Stimulated activated naive CD8-positive, alpha-beta T cell treated with anti-CD3 and anti-CD28 coated beads, Interleukin-15, Interleukin-2, amounts not matched to agents 100 ng/mL and 50 ng/mL, for 24 hours (primary cell): ENCODE results near the gene S1PR5.

Source experiments
- H3K27ac Mint-ChIP-seq: one replicate; pipeline ENCODE4 v1.8.0; 2021; ENCODE audit warnings: mild to moderate bottlenecking, mixed read lengths
- H3K27me3 Mint-ChIP-seq: one replicate; pipeline ENCODE4 v1.8.0; 2021; ENCODE audit warnings: mixed read lengths
- H3K36me3 Mint-ChIP-seq: one replicate; pipeline ENCODE4 v1.8.0; 2021; ENCODE audit warnings: low read depth, mixed read lengths
- H3K4me1 Mint-ChIP-seq: one replicate; pipeline ENCODE4 v1.8.0; 2021; ENCODE audit warnings: low read depth, mixed read lengths
- H3K4me3 Mint-ChIP-seq: one replicate; pipeline ENCODE4 v1.8.0; 2021; ENCODE audit warnings: mild to moderate bottlenecking, mixed read lengths
- H3K9me3 Mint-ChIP-seq: one replicate; pipeline ENCODE4 v1.8.0; 2021; ENCODE audit warnings: mixed read lengths

The S1PR5 gene

GRCh38 chr19:10513223-10513622, 4.0 kb downstream of the S1PR5 start:
- no peaks in the 10 kb centered on the region for H3K9me3 Mint-ChIP-seq
- peaks cover 35% of the 10 kb centered on the region for H3K4me1 Mint-ChIP-seq
- no peak overlapping the region for H3K27ac Mint-ChIP-seq

DNA sequence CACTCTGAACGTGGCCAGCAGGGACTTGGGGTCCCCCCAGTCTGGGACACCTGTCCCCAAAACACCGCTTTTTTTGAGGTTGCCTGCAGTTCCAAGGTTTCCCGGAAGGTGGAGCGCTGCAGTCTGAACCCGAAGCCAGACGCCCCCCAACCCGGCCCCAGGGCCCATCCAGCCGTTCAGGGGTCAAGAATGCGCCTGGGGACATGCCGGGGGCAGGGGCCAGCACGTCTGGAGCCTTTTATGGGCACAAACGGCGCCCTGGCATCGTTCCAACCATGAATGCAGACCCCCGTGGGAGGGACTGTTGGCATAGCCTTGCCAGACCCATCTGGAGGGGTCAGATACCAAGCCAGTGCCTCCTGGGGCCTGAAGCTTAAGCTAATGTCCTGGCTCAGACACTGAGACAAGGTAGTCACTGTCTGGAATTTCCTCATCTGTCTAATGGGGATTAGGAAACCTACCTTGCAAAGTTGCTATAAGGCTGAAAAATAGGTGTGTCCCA, 6.9 kb downstream of the S1PR5 start:
- Mint-ChIP-seq H3K4me3 (no peak overlapping the region), H3K27me3 (peaks cover 26% of the 10 kb centered on the region), H3K27ac (no peak overlapping the region), H3K4me1 (peaks cover 28% of the 10 kb centered on the region), H3K9me3 (no peaks in the 10 kb centered on the region), H3K36me3 (no peaks in the 10 kb centered on the region)

More at GRCh38 chr19:10513223-10513622, 4.0 kb downstream of the S1PR5 start:
- Mint-ChIP-seq H3K4me3 (peak overlapping the region; percentile 30), H3K36me3 (no peaks in the 10 kb centered on the region), H3K27me3 (peaks cover 45% of the 10 kb centered on the region)

- no peaks in the 10 kb centered on the region for H3K36me3 Mint-ChIP-seq
- no peaks in the 10 kb centered on the region for H3K9me3 Mint-ChIP-seq
- peaks cover 12% of the 10 kb centered on the region for H3K27me3 Mint-ChIP-seq
- H3K4me1 Mint-ChIP-seq, result peaks cover 24% of the 10 kb centered on the region
- H3K4me3 Mint-ChIP-seq, result peak overlapping the region; percentile 14
- H3K27ac Mint-ChIP-seq, result no peak overlapping the region
Measured at GRCh38 chr19:10508707-10509106, 8.5 kb downstream of the S1PR5 start.

DNA sequence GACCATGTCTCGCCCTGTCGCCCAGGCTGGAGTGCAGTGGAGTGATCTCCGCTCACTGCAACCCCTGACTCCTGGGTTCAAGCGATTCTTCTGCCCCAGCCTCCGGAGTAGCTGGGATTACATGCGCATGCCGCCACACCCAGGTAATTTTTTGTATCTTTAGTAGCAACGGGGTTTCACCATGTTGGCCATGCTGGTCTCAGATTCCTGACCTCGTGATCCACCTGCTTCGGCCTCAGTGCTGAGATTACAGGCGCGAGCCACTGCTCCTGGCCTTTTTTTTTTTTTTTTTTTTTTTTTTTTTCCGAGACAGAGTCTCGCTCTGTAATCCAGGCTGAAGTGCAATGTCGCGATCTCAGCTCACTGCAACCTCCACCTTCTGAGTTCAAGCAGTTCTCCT, 9.2 kb downstream of the S1PR5 start:
- H3K4me3 Mint-ChIP-seq, result no peak overlapping the region
- H3K27ac Mint-ChIP-seq, result no peak overlapping the region
- H3K4me1 Mint-ChIP-seq, result peaks cover 22% of the 10 kb centered on the region
- no peaks in the 10 kb centered on the region for H3K9me3 Mint-ChIP-seq
- H3K36me3 Mint-ChIP-seq, result no peaks in the 10 kb centered on the region
- peaks cover 5% of the 10 kb centered on the region for H3K27me3 Mint-ChIP-seq

DNA sequence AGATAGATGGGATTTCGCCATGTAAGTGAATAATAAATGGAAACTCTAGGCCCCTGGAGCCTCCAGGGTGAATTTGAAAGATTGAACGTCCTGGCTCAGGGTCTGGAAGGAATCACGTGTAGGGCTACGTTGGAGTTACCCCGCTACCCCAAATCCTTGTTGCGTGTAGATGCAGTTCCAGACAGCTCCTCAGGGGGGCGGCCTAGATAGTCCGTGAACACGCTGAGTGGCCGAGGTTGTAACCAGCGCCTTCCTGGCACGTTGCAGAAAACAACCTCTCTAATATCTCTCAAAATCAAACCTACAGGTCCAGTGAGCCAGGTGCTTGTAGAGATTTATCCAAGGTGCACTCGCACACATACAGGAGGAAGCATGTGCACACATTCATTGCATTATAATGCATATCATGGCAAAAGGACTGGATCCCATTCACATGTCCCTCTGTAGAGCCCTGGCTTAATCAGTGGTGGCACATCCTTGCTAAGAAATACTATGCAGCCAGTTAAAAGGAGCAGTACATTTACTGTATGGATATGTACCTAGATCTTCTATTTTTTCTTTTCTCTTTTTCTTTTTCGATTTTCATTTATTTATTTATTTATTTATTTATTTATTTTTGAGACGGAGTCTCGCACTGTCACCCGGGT, 11.5 kb downstream of the S1PR5 start:
- no peak overlapping the region for H3K4me3 Mint-ChIP-seq
- H3K4me1 Mint-ChIP-seq, result peaks cover 31% of the 10 kb centered on the region
- no peaks in the 10 kb centered on the region for H3K9me3 Mint-ChIP-seq
- H3K36me3 Mint-ChIP-seq, result peaks cover 9% of the 10 kb centered on the region
- no peak overlapping the region for H3K27ac Mint-ChIP-seq
- no peaks in the 10 kb centered on the region for H3K27me3 Mint-ChIP-seq

DNA sequence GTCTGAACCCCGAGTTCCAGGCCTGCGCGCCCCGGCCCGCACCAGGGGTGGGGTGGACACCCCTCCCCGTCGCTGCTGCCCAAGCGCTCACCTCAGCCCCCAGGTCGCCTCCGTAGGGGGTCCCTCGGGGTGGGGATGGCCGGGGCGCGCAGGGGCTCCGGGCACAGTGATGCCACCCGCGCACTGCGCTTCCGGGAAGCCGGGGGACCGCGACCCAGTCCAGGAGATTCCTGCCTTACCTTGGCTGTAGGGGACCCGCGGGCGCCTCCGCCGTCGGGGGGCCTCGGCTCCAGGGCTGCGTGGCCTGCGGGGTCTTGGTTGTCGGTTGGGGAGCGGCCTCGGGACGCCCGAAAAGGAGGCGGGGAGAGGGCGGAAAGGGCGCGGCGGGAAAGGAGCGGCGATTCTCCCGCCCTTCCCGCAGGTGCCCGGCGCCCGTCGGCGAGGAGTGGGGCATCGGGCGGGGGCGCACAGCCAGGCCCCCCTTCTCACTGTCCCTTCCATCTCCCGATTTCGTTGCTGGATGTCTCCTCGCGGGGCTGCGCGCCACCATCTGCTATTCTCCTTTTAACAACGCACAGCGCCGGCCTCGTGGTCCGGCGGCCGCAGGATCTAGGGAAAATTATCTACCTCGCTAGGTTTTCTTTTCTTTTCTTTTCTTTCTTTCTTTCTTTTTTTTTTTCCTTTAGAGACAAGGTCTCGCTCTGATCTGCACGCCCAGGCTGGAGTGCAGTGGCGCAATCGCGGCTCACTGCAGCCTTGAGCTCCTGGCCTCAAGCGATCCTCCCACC, 14.1 kb downstream of the S1PR5 start, which contains the start of gene KEAP1:
Gene KEAP1, minus strand, starts transcription at position 355 of the 788 bp plus-strand sequence. CDS start 3,323 bp downstream, outside the sequence.
- Mint-ChIP-seq H3K27me3 (no peaks in the 10 kb centered on the region), H3K27ac (peak within 1 kb of the TSS; percentile 96), H3K4me3 (peak within 1 kb of the TSS; percentile 96), H3K4me1 (peaks cover 36% of the 10 kb centered on the region), H3K9me3 (no peaks in the 10 kb centered on the region), H3K36me3 (peaks cover 26% of the 10 kb centered on the region)

GRCh38 chr19:10502524-10503001, 14.7 kb downstream of the S1PR5 start:
- Mint-ChIP-seq H3K4me3 (peak overlapping the region; percentile 96), H3K36me3 (peaks cover 26% of the 10 kb centered on the region), H3K27me3 (no peaks in the 10 kb centered on the region), H3K4me1 (peaks cover 37% of the 10 kb centered on the region), H3K27ac (peak overlapping the region; percentile 96), H3K9me3 (no peaks in the 10 kb centered on the region)

- Mint-ChIP-seq H3K4me1 (peaks cover 41% of the 10 kb centered on the region), H3K36me3 (peaks cover 30% of the 10 kb centered on the region), H3K27me3 (no peaks in the 10 kb centered on the region), H3K9me3 (no peaks in the 10 kb centered on the region), H3K4me3 (peak overlapping the region; percentile 96), H3K27ac (peak overlapping the region; percentile 96)
Measured at GRCh38 chr19:10501971-10502523, 15.2 kb downstream of the S1PR5 start.

- no peaks in the 10 kb centered on the region for H3K27me3 Mint-ChIP-seq
- H3K36me3 Mint-ChIP-seq, result peaks cover 31% of the 10 kb centered on the region
- peaks cover 36% of the 10 kb centered on the region for H3K4me1 Mint-ChIP-seq
- H3K27ac Mint-ChIP-seq, result peak overlapping the region; percentile 75
- H3K9me3 Mint-ChIP-seq, result no peaks in the 10 kb centered on the region
- H3K4me3 Mint-ChIP-seq, result peak overlapping the region; percentile 67
Measured at GRCh38 chr19:10500247-10500592, 17.0 kb downstream of the S1PR5 start.

GRCh38 chr19:10499550-10500246, 17.5 kb downstream of the S1PR5 start:
- Mint-ChIP-seq H3K27me3 (no peaks in the 10 kb centered on the region), H3K4me1 (peaks cover 36% of the 10 kb centered on the region), H3K4me3 (peak overlapping the region; percentile 67), H3K27ac (no peak overlapping the region), H3K36me3 (peaks cover 31% of the 10 kb centered on the region), H3K9me3 (no peaks in the 10 kb centered on the region)

DNA sequence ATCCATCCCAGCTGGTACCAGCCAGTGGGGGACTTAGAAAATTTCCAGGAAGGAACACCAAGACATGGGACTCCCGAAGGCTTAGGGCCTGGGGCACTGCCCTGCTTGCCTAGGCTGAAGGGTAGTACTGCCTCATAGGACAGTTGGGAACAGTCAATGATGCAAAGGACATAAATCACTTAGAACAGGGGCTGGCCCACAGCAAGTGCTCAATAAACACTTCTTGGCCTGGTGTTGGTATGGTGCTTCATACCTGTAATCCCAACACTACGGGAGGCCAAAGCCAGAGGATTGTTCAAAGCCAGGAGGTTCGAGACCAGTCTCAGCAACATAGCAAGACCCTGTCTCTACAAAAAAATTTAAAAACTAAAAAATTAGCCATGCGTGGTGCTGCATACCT, 19.9 kb downstream of the S1PR5 start:
- Mint-ChIP-seq H3K36me3 (peaks cover 35% of the 10 kb centered on the region), H3K9me3 (no peaks in the 10 kb centered on the region), H3K4me3 (no peak overlapping the region), H3K4me1 (peaks cover 31% of the 10 kb centered on the region), H3K27me3 (no peaks in the 10 kb centered on the region), H3K27ac (no peak overlapping the region)

DNA sequence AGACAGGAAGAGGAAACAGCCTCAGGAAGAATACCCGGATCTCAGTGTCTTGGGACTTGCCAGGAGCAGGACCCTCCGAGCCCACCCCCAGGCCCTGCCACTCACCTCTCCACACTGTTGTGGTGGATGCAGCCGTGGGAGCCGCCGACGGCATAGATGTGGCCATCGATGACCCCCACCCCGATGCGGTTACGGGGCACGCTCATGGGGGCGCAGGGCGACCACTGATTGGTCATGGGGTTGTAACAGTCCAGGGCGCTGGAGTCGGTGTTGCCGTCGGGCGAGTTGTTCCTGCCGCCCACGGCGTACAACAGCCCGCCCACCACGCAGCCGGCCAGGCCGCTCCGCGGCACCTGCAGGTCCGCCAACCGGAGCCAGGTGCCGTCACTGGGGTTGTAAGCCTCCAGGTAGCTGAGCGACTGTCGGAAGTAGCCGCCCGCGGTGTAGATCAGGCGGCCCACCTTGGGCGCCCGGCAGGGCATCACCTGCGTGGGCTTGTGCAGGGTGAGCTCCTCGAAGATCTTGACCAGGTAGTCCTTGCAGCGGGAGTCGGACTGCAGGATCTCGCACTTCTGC, 25.7 kb downstream of the S1PR5 start:
- peaks cover 31% of the 10 kb centered on the region for H3K36me3 Mint-ChIP-seq
- H3K27me3 Mint-ChIP-seq, result no peaks in the 10 kb centered on the region

DNA sequence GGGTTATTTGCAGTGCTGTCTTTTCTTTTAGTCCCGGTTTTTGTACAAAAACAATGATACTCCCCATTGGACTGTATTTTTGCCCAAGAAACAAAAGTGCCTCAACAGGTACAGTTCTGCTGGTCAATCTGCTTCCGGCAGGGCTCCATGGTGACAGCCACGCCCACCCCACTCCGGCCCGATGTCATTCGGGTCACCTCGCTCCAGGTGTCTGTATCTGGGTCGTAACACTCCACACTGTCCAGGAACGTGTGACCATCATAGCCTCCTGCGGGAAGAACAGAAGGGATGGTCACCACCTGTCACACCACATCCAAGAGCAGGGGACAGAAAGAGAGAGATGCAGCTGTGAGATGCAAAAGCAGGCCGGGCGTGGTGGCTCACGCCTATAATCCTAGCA, 30.7 kb downstream of the S1PR5 start:
- Mint-ChIP-seq H3K27me3 (no peaks in the 10 kb centered on the region), H3K4me3 (no peak overlapping the region), H3K27ac (no peak overlapping the region), H3K4me1 (peaks cover 5% of the 10 kb centered on the region), H3K9me3 (no peaks in the 10 kb centered on the region), H3K36me3 (peaks cover 32% of the 10 kb centered on the region)

More for the DNA sequence above, 25.7 kb downstream of the S1PR5 start:
- Mint-ChIP-seq H3K27ac (no peak overlapping the region), H3K9me3 (no peaks in the 10 kb centered on the region), H3K4me3 (no peak overlapping the region), H3K4me1 (peaks cover 5% of the 10 kb centered on the region)

- Mint-ChIP-seq H3K4me1 (peaks cover 22% of the 10 kb centered on the region), H3K9me3 (no peaks in the 10 kb centered on the region), H3K27ac (peak overlapping the region; percentile 31), H3K36me3 (no peaks in the 10 kb centered on the region), H3K27me3 (no peaks in the 10 kb centered on the region), H3K4me3 (peak overlapping the region; percentile 45)
Measured at GRCh38 chr19:10478903-10479384, 38.3 kb downstream of the S1PR5 start.
